HEK293 (cell line): Measurements from ENCODE around the gene COPZ1.

Experiments
- CTCF ChIA-PET: fragments of 350-600 bp; formaldehyde crosslinking; extraction: SDS; loops from one replicate; lab custom pipeline; 2021; ENCODE audit warnings: antibody characterized with exemption; lab: Yijun Ruan, JAX
- POLR2A ChIA-PET: fragments of 300-600 bp; formaldehyde crosslinking; extraction: SDS; loops from one replicate; lab custom pipeline; 2020; ENCODE audit warnings: antibody characterized with exemption, inconsistent platforms; lab: Yijun Ruan, JAX
- H3K27ac ChIP-seq: fragments of 200-500 bp; sonication (Bioruptor generic); 2 replicates; pipeline ENCODE4 v1.5.1; 2014; ENCODE audit warnings: low read depth, low read length, control low read depth, inconsistent platforms; ENCODE audit errors: extremely low read depth
- H3K36me3 ChIP-seq, 2 experiments: fragments of 200-500 bp in 1 of 2; sonication (Bioruptor generic) in 1 of 2; 1 replicate in 1 of 2; 2 replicates in 1 of 2; pipeline ENCODE4 v1.5.1; 2014 to 2017; ENCODE audit warnings: inconsistent platforms in 2 of 2, low read length in 2 of 2; ENCODE audit not compliant: control insufficient read depth in 2 of 2, insufficient read depth in 1 of 2
- H3K4me1 ChIP-seq: fragments of 200-500 bp; sonication (Bioruptor generic); 2 replicates; pipeline ENCODE4 v1.5.1; 2014; ENCODE audit warnings: mild to moderate bottlenecking, low read length, inconsistent platforms; ENCODE audit not compliant: control insufficient read depth, insufficient read depth
- H3K4me3 ChIP-seq: 2 replicates; pipeline ENCODE4 v1.5.1; 2011; ENCODE audit warnings: low read depth, mild to moderate bottlenecking, control low read depth, low read length, moderate library complexity
- H3K9me3 ChIP-seq: fragments of 200-500 bp; sonication (Bioruptor generic); 2 replicates; pipeline ENCODE4 v1.5.1; 2014; ENCODE audit warnings: low read depth, low read length, inconsistent platforms; ENCODE audit not compliant: control insufficient read depth, insufficient read depth
- CTCF ChIP-seq: fragments of 450-650 bp; formaldehyde crosslinking; IDR thresholded peaks from 2 replicates; pipeline ENCODE4 v1.5.1; 2016; ENCODE audit warnings: missing biosample characterization, missing genetic modification characterization
- ELK4 ChIP-seq: IDR thresholded peaks from 2 replicates; pipeline ENCODE4 v1.6.1; 2011; ENCODE audit warnings: mild to moderate bottlenecking, low read depth, low read length, borderline replicate concordance
- MZF1 ChIP-seq: fragments of 450-650 bp; formaldehyde crosslinking; IDR thresholded peaks from 2 replicates; pipeline ENCODE4 v1.5.1; 2017; ENCODE audit warnings: missing biosample characterization, missing genetic modification characterization, borderline replicate concordance
- PRDM1 ChIP-seq: fragments of 450-650 bp; formaldehyde crosslinking; IDR thresholded peaks from 2 replicates; pipeline ENCODE4; 2016; ENCODE audit warnings: missing biosample characterization, missing genetic modification characterization
- PRDM10 ChIP-seq: fragments of 450-650 bp; formaldehyde crosslinking; IDR thresholded peaks from 2 replicates; pipeline ENCODE4 v1.5.1; 2016; ENCODE audit warnings: missing biosample characterization, missing genetic modification characterization
- ZFHX2 ChIP-seq: fragments of 450-650 bp; formaldehyde crosslinking; conservative IDR thresholded peaks from 2 replicates; pipeline ENCODE4 v1.5.1; 2016; ENCODE audit warnings: missing biosample characterization, missing genetic modification characterization
- ZNF146 ChIP-seq: fragments of 450-650 bp; formaldehyde crosslinking; IDR thresholded peaks from 2 replicates; pipeline ENCODE4 v1.5.1; 2016; ENCODE audit warnings: missing biosample characterization, missing genetic modification characterization
- ZNF169 ChIP-seq: fragments of 450-650 bp; formaldehyde crosslinking; IDR thresholded peaks from 2 replicates; pipeline ENCODE4 v1.5.1; 2016; ENCODE audit warnings: missing biosample characterization, missing genetic modification characterization
- ZNF302 ChIP-seq: fragments of 450-650 bp; formaldehyde crosslinking; IDR thresholded peaks from 2 replicates; pipeline ENCODE4 v1.5.1; 2016; ENCODE audit warnings: missing biosample characterization, missing genetic modification characterization, low read depth
- ZNF324 ChIP-seq: fragments of 450-650 bp; formaldehyde crosslinking; IDR thresholded peaks from 2 replicates; pipeline ENCODE4 v1.5.1; 2016; ENCODE audit warnings: missing biosample characterization, missing genetic modification characterization
- ZNF341 ChIP-seq: fragments of 450-650 bp; formaldehyde crosslinking; IDR thresholded peaks from 2 replicates; pipeline ENCODE4; 2016; ENCODE audit warnings: low read depth, missing biosample characterization, missing genetic modification characterization
- ZNF658 ChIP-seq: fragments of 450-650 bp; formaldehyde crosslinking; IDR thresholded peaks from 2 replicates; pipeline ENCODE4; 2016; ENCODE audit warnings: missing biosample characterization, missing genetic modification characterization
- ZNF660 ChIP-seq: fragments of 450-650 bp; IDR thresholded peaks from 2 replicates; pipeline ENCODE4 v1.5.1; 2018; ENCODE audit warnings: missing biosample characterization, mild to moderate bottlenecking, missing genetic modification characterization
- ZNF843 ChIP-seq: fragments of 450-650 bp; formaldehyde crosslinking; IDR thresholded peaks from 2 replicates; pipeline ENCODE4 v1.5.1; 2016; ENCODE audit warnings: missing biosample characterization, missing genetic modification characterization
- TF ChIP-seq, protein P1 (sequence below): fragments of 450-650 bp; formaldehyde crosslinking; IDR thresholded peaks from 2 replicates; pipeline ENCODE4 v1.5.1; 2016; ENCODE audit warnings: missing biosample characterization, missing genetic modification characterization

The COPZ1 gene

DNA sequence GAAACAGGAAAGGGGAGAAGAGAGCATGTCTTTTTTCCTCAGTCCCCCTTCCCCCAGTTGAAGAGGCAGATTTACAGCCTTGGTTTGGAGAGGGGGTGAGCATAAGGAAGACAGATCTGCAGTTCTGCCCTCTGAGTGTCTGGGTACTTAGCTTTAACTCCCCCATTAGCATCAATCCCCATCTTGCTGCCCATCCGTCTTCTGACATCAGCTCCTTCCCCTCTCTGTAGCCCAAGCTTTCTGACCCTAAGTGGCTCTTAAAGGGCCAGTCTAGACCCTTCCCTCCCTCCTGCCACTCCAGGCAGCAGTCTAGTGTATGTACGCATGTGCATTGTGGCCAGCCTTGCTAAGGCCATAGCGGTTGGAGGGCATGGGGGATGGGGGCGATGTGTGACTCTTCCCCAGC, 32.0 kb downstream of the COPZ1 start:
- Histone ChIP-seq H3K27ac (no peak overlapping the region), H3K4me1 (peaks cover 27% of the 10 kb centered on the region), H3K4me3 (no peak overlapping the region), H3K9me3 (no peaks in the 10 kb centered on the region)
- TF ChIP-seq ZNF843: no peak
- TF ChIP-seq ZNF660: no peak
- no peak for TF ChIP-seq ELK4
- peak; percentile 99 for TF ChIP-seq PRDM10 (tag by site-specific recombination)
- TF ChIP-seq PRDM1 (tag by site-specific recombination): no peak
- TF ChIP-seq ZNF341 (tag by site-specific recombination): peak; percentile 65
- no peak for TF ChIP-seq ZNF324 (tag by site-specific recombination)
- 0 out of 2 replicates have a peak, but pooled peaks have one; percentile 43 for TF ChIP-seq MZF1
- TF ChIP-seq, protein P1, sequence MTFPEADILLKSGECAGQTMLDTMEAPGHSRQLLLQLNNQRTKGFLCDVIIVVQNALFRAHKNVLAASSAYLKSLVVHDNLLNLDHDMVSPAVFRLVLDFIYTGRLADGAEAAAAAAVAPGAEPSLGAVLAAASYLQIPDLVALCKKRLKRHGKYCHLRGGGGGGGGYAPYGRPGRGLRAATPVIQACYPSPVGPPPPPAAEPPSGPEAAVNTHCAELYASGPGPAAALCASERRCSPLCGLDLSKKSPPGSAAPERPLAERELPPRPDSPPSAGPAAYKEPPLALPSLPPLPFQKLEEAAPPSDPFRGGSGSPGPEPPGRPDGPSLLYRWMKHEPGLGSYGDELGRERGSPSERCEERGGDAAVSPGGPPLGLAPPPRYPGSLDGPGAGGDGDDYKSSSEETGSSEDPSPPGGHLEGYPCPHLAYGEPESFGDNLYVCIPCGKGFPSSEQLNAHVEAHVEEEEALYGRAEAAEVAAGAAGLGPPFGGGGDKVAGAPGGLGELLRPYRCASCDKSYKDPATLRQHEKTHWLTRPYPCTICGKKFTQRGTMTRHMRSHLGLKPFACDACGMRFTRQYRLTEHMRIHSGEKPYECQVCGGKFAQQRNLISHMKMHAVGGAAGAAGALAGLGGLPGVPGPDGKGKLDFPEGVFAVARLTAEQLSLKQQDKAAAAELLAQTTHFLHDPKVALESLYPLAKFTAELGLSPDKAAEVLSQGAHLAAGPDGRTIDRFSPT (tag by site-specific recombination): no peak
- no peak for TF ChIP-seq ZNF146
- no peak for TF ChIP-seq CTCF (tag by site-specific recombination)
- TF ChIP-seq ZNF302: no peak
- no peak for TF ChIP-seq ZNF169 (tag by site-specific recombination)
- TF ChIP-seq, all 188 proteins: peak for 3
- ChIA-PET POLR2A (interaction anchor here (0.6 to 1.5 kb wide), 5 partner anchors 12 to 77 kb away, joined by 3 to 5 read pairs (median 4); partner anchors contain the start of genes CBX5, COPZ1 and HNRNPA1), CTCF (interaction anchor here (1.2 to 8.8 kb wide), 9 partner anchors 10 to 136 kb away, joined by 3 to 137 read pairs (median 12); partner anchors contain the start of gene COPZ1)
- no peaks in the 10 kb centered on the region for H3K36me3 ChIP-seq

DNA sequence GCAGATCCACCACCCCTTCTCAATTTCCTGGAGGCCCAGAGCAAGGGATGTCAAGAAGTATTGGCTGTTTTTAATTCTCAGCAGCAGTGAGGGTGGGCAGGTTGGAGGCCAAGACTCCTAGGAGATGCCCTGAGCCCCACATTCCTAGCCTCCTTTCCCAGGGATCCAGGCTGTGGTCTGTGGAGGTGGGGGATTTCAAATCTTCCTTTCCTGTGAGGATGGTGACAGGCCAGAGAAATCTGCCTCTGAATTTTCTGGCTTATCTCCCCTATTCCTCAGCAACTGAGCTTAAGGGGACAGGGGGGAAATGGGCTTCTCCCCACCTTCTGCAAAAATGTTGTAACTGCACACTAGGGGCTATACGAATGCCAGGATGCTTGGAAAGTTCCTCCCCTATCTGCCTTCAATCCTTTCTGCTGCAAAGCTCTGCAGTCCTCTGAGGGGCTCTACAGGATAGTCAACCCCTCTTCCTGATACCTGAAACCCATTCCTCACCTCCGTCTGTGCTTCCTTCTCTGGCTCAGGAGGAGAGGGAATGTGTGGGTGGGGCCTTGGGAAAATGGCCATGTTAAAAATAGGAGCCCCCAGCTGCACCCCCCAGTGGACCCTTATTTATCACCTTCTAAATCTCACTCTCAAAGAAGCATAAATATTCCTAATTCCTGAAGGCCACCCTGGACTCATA, 32.7 kb downstream of the COPZ1 start:
- Histone ChIP-seq H3K4me3 (no peak overlapping the region), H3K36me3 (no peaks in the 10 kb centered on the region), H3K4me1 (peaks cover 22% of the 10 kb centered on the region), H3K27ac (no peak overlapping the region), H3K9me3 (no peaks in the 10 kb centered on the region)
- POLR2A ChIA-PET: interaction anchor here (0.6 to 2.0 kb wide), 4 partner anchors 13 to 78 kb away, joined by 3 to 13 read pairs (median 4); partner anchors contain the start of genes CBX5, COPZ1 and HNRNPA1
- CTCF ChIA-PET: interaction anchor here (0.7 to 8.8 kb wide), 10 partner anchors 11 to 136 kb away, joined by 4 to 137 read pairs (median 13); partner anchors contain the start of genes COPZ1 and NFE2
- TF ChIP-seq ZFHX2 (0 out of 2 replicates have a peak, but pooled peaks have one; percentile 8), ZNF658 (tag by site-specific recombination) (no peak)
